ENCODE measurements around the gene SMAD2. TPM values are rescaled to one million over a fixed set of nuclear protein-coding genes. Genes with fewer than 3 reads are reported as not detected.

The SMAD2 gene
- total and polyA plus RNA-seq, 9 of the 15 experiments (the other 6 are each of a cell fraction or from before 2014, with no cell fraction given): 9.2 to 49.6 (median 33.7) TPM

- H3K9me3 ChIP-seq (replicated peaks; ENCODE audit: control insufficient read depth, insufficient read depth, low read depth, low read length): no peaks in the 10 kb centered on the region
- WGBS (ENCODE audit: insufficient coverage, low coverage, missing lambda C conversion rate): 67% methylated on average over 2 of the region's 2 CpGs
- H3K27ac ChIP-seq (ENCODE audit: extremely low read depth, low read depth, low read length): no peak overlapping the region
- in situ Hi-C loops (cut with MboI) (no loop called here), intact Hi-C loops (cut with micrococcal nuclease) (no loop called here)
- no peaks in the 10 kb centered on the region for H4K20me1 ChIP-seq (replicated peaks; ENCODE audit: control insufficient read depth, insufficient read depth, low read length)
- no peak overlapping the region for H3K9ac ChIP-seq (ENCODE audit: insufficient read depth in 1 of 2, low read depth in 2 of 2, low read length in 2 of 2)
- peaks cover 9% of the 10 kb centered on the region; the same call in 1 of the 3 replicates for H3K36me3 ChIP-seq (ENCODE audit: control insufficient read depth, insufficient read depth, low read length)
- no peak overlapping the region for H3K4me2 ChIP-seq (ENCODE audit: insufficient read depth, low read length)
- ChIA-PET POLR2A (no interaction called here), CTCF (ENCODE audit: low intra/inter-chr PET ratio) (interaction anchor here (0.7 kb wide), 1 partner anchor 62 kb away, joined by 3 read pairs; no protein-coding TSS in a partner anchor)
- DNase-seq (ENCODE audit: extremely low read depth in 1 of 4, low spot score in 3 of 4) (no peak), FAIRE-seq (no peak), ATAC-seq (no peak)
- no peak overlapping the region for H2AFZ ChIP-seq (ENCODE audit: low read depth, low read length)
- H3K4me3 ChIP-seq: no peak overlapping the region
- no TSS peak for BruUV-seq (replicated peaks)
- H3K9me1 ChIP-seq (ENCODE audit: control insufficient read depth, insufficient read depth, low read length): no peaks in the 10 kb centered on the region
- H3K79me2 ChIP-seq (ENCODE audit: control insufficient read depth, insufficient read depth, low read length): peaks cover 5% of the 10 kb centered on the region; the same call in 2 of the 3 replicates
- H3K27me3 ChIP-seq (ENCODE audit: control insufficient read depth in 2 of 2, insufficient read depth in 2 of 2, low read length in 2 of 2): no peaks in the 10 kb centered on the region
- H3K4me1 ChIP-seq (replicated peaks in 1 of 2; ENCODE audit: control insufficient read depth in 2 of 2, insufficient read depth in 2 of 2, low read length in 2 of 2): no peaks in the 10 kb centered on the region
- TF ChIP-seq KDM5B (IDR thresholded peaks at IDR 0.05; ENCODE audit: insufficient replicate concordance, low read depth, low read length) (no peak), RB1 (IDR thresholded peaks at IDR 0.05; ENCODE audit: low read depth) (no peak), ZNF639 (CRISPR knock-in tag; conservative IDR thresholded peaks at IDR 0.05 in 1 of 2, IDR thresholded peaks at IDR 0.05 in 1 of 2) (no peak), ZNF253 (CRISPR knock-in tag; conservative IDR thresholded peaks at IDR 0.05) (no peak), NRF1 (conservative IDR thresholded peaks at IDR 0.05 in 1 of 2, IDR thresholded peaks at IDR 0.05 in 1 of 2) (no peak)
These were observed 53.6 kb downstream of the SMAD2 start for GRCh38 chr18:47876813-47877212.
